Stimulated activated naive B cell treated with anti-CD40 and anti-IgM and Interleukin-4, amounts not matched to agents 10 μg/mL and 1 μg/mL and 100 μg/mL, for 72 hours (primary cell): ENCODE results near the gene ASH1L.
"Not testable (repeated sequence)": the region's sequence is repeated elsewhere in the genome, so short reads cannot be mapped to it uniquely, and the experiment has no call there.

ENCODE experiments used
- ATAC-seq, 2 donors: fragments of 150-1000 bp; cut with Tn5 transposase; replicated peaks; 2 replicates each; pipeline ENCODE4 v1.10.0; 2021; ENCODE audit warnings: moderate library complexity in 1 of 2
- DNase-seq: peaks from one replicate; pipeline ENCODE4 v3.0.0; 2021
- H3K27ac Mint-ChIP-seq: one replicate; pipeline ENCODE4 v1.8.0; 2022; ENCODE audit warnings: mild to moderate bottlenecking, mixed read lengths
- H3K27me3 Mint-ChIP-seq, 2 donors: one replicate each; pipeline ENCODE4 v1.8.0; 2022; ENCODE audit warnings: mixed read lengths in 2 of 2
- H3K36me3 Mint-ChIP-seq, 2 donors: one replicate each; pipeline ENCODE4 v1.8.0; 2022; ENCODE audit warnings: mixed read lengths in 2 of 2, mild to moderate bottlenecking in 1 of 2
- H3K4me1 Mint-ChIP-seq, 2 donors: one replicate each; pipeline ENCODE4 v1.8.0; 2022; ENCODE audit warnings: mixed read lengths in 2 of 2, mild to moderate bottlenecking in 1 of 2
- H3K4me3 Mint-ChIP-seq, 2 donors: one replicate each; pipeline ENCODE4 v1.8.0; 2022; ENCODE audit warnings: mild to moderate bottlenecking in 2 of 2, mixed read lengths in 2 of 2, moderate library complexity in 1 of 2
- H3K9me3 Mint-ChIP-seq, 2 donors: one replicate each; pipeline ENCODE4 v1.8.0; 2022; ENCODE audit warnings: mixed read lengths in 2 of 2, mild to moderate bottlenecking in 1 of 2

The ASH1L gene

GRCh38 chr1:155493595-155493994, 69.0 kb downstream of the ASH1L start:
- Mint-ChIP-seq H3K4me1 (peaks cover 18 to 30% of the 10 kb centered on the region in 2 donors), H3K36me3 (peaks cover 3 to 24% of the 10 kb centered on the region in 2 donors)
- not testable (repeated sequence) for H3K27ac Mint-ChIP-seq, H3K4me3 Mint-ChIP-seq, DNase-seq, ATAC-seq, H3K9me3 Mint-ChIP-seq, H3K27me3 Mint-ChIP-seq

- Mint-ChIP-seq H3K36me3 (peaks cover 6 to 11% of the 10 kb centered on the region in 2 donors), H3K4me1 (peaks cover 10 to 11% of the 10 kb centered on the region in 2 donors)
- not testable (repeated sequence) for DNase-seq, H3K4me3 Mint-ChIP-seq, ATAC-seq, H3K27me3 Mint-ChIP-seq, H3K27ac Mint-ChIP-seq, H3K9me3 Mint-ChIP-seq
These were observed 74.2 kb downstream of the ASH1L start for GRCh38 chr1:155488419-155488818.

GRCh38 chr1:155487541-155487940, 75.1 kb downstream of the ASH1L start:
- no peak for ATAC-seq
- H3K27me3 Mint-ChIP-seq, result no peaks in the 10 kb centered on the region

GRCh38 chr1:155486952-155487351, 75.7 kb downstream of the ASH1L start:
- ATAC-seq, H3K9me3 Mint-ChIP-seq, H3K4me3 Mint-ChIP-seq, H3K27ac Mint-ChIP-seq, H3K27me3 Mint-ChIP-seq, DNase-seq: not testable (repeated sequence)
- Mint-ChIP-seq H3K36me3 (peaks cover 8 to 14% of the 10 kb centered on the region in 2 donors), H3K4me1 (peaks cover 9 to 11% of the 10 kb centered on the region in 2 donors)

More at GRCh38 chr1:155487541-155487940, 75.1 kb downstream of the ASH1L start:
- peaks cover 9 to 11% of the 10 kb centered on the region in 2 donors for H3K4me1 Mint-ChIP-seq
- no peak overlapping the region for H3K27ac Mint-ChIP-seq
- no peak for DNase-seq
- H3K4me3 Mint-ChIP-seq, result no peak overlapping the region
- H3K9me3 Mint-ChIP-seq, result no peaks in the 10 kb centered on the region
- H3K36me3 Mint-ChIP-seq, result peaks cover 6 to 11% of the 10 kb centered on the region in 2 donors

- Mint-ChIP-seq H3K9me3 (no peaks in the 10 kb centered on the region), H3K4me1 (peaks cover 9 to 12% of the 10 kb centered on the region in 2 donors), H3K27me3 (no peaks in the 10 kb centered on the region), H3K27ac (peak overlapping the region; percentile 65), H3K36me3 (peaks cover 15 to 21% of the 10 kb centered on the region in 2 donors), H3K4me3 (peak overlapping the region in 1 of 2 donors; percentile 26)
- no peak for DNase-seq
- ATAC-seq, result peak; percentile 77 to 78
These were observed 76.7 kb downstream of the ASH1L start for GRCh38 chr1:155485945-155486344.

GRCh38 chr1:155485222-155485621, 77.4 kb downstream of the ASH1L start:
- H3K36me3 Mint-ChIP-seq, result peaks cover 18 to 19% of the 10 kb centered on the region in 2 donors
- H3K4me1 Mint-ChIP-seq, result peaks cover 8 to 19% of the 10 kb centered on the region in 2 donors
- H3K27me3 Mint-ChIP-seq, result no peaks in the 10 kb centered on the region
- no peak overlapping the region for H3K4me3 Mint-ChIP-seq
- H3K9me3 Mint-ChIP-seq, result no peaks in the 10 kb centered on the region
- H3K27ac Mint-ChIP-seq, result no peak overlapping the region
- DNase-seq (no peak), ATAC-seq (no peak)

- H3K4me3 Mint-ChIP-seq, result no peak overlapping the region
- ATAC-seq (no peak), DNase-seq (no peak)
- H3K36me3 Mint-ChIP-seq, result peaks cover 38 to 42% of the 10 kb centered on the region in 2 donors
- H3K4me1 Mint-ChIP-seq, result peaks cover 26 to 42% of the 10 kb centered on the region in 2 donors
- no peaks in the 10 kb centered on the region for H3K9me3 Mint-ChIP-seq
- H3K27ac Mint-ChIP-seq, result peak overlapping the region; percentile 62
- H3K27me3 Mint-ChIP-seq, result no peaks in the 10 kb centered on the region
These were observed 80.8 kb downstream of the ASH1L start for GRCh38 chr1:155481741-155482241.

GRCh38 chr1:155479205-155479604, 83.4 kb downstream of the ASH1L start:
- DNase-seq (no peak), ATAC-seq (peak; percentile 23 to 29)
- H3K4me1 Mint-ChIP-seq, result peaks cover 24 to 39% of the 10 kb centered on the region in 2 donors
- peaks cover 43 to 53% of the 10 kb centered on the region in 2 donors for H3K36me3 Mint-ChIP-seq
- no peaks in the 10 kb centered on the region for H3K27me3 Mint-ChIP-seq
- no peak overlapping the region for H3K4me3 Mint-ChIP-seq
- H3K9me3 Mint-ChIP-seq, result no peaks in the 10 kb centered on the region
- no peak overlapping the region for H3K27ac Mint-ChIP-seq

- DNase-seq (no peak), ATAC-seq (no peak)
- Mint-ChIP-seq H3K27ac (peak overlapping the region; percentile 4), H3K9me3 (no peaks in the 10 kb centered on the region), H3K4me1 (peaks cover 25 to 39% of the 10 kb centered on the region in 2 donors), H3K27me3 (no peaks in the 10 kb centered on the region), H3K36me3 (peaks cover 43 to 53% of the 10 kb centered on the region in 2 donors), H3K4me3 (no peak overlapping the region)
These were observed 84.2 kb downstream of the ASH1L start for GRCh38 chr1:155478270-155478852.

- Mint-ChIP-seq H3K27ac (no peak overlapping the region), H3K4me1 (peaks cover 23 to 28% of the 10 kb centered on the region in 2 donors)
These were observed 88.5 kb downstream of the ASH1L start for GRCh38 chr1:155474146-155474545.

GRCh38 chr1:155473151-155473821, 89.3 kb downstream of the ASH1L start:
- H3K27me3 Mint-ChIP-seq, result no peaks in the 10 kb centered on the region
- no peak for DNase-seq
- H3K27ac Mint-ChIP-seq, result no peak overlapping the region
- ATAC-seq, result no peak
- H3K4me3 Mint-ChIP-seq, result no peak overlapping the region
- peaks cover 2 to 6% of the 10 kb centered on the region in 2 donors for H3K9me3 Mint-ChIP-seq
- peaks cover 19 to 20% of the 10 kb centered on the region in 2 donors for H3K4me1 Mint-ChIP-seq
- peaks cover 26 to 54% of the 10 kb centered on the region in 2 donors for H3K36me3 Mint-ChIP-seq

More at GRCh38 chr1:155474146-155474545, 88.5 kb downstream of the ASH1L start:
- no peaks in the 10 kb centered on the region for H3K27me3 Mint-ChIP-seq
- peaks cover 2 to 6% of the 10 kb centered on the region in 2 donors for H3K9me3 Mint-ChIP-seq
- DNase-seq (no peak), ATAC-seq (no peak)
- H3K4me3 Mint-ChIP-seq, result no peak overlapping the region
- H3K36me3 Mint-ChIP-seq, result peaks cover 33 to 59% of the 10 kb centered on the region in 2 donors

GRCh38 chr1:155472491-155473083, 90.0 kb downstream of the ASH1L start:
- H3K4me3 Mint-ChIP-seq, result no peak overlapping the region
- peaks cover 2 to 6% of the 10 kb centered on the region in 2 donors for H3K9me3 Mint-ChIP-seq
- no peaks in the 10 kb centered on the region for H3K27me3 Mint-ChIP-seq
- H3K27ac Mint-ChIP-seq, result peak overlapping the region; percentile 25
- DNase-seq, result no peak
- peaks cover 16 to 17% of the 10 kb centered on the region in 2 donors for H3K4me1 Mint-ChIP-seq
- H3K36me3 Mint-ChIP-seq, result peaks cover 23 to 49% of the 10 kb centered on the region in 2 donors
- no peak for ATAC-seq

- peaks cover 19% of the 10 kb centered on the region in 2 donors for H3K4me1 Mint-ChIP-seq
- peaks cover 2 to 6% of the 10 kb centered on the region in 2 donors for H3K9me3 Mint-ChIP-seq
- no peak for ATAC-seq
- no peak overlapping the region for H3K4me3 Mint-ChIP-seq
- H3K27me3 Mint-ChIP-seq, result no peaks in the 10 kb centered on the region
- peaks cover 23 to 49% of the 10 kb centered on the region in 2 donors for H3K36me3 Mint-ChIP-seq
- no peak for DNase-seq
- no peak overlapping the region for H3K27ac Mint-ChIP-seq
These were observed 90.7 kb downstream of the ASH1L start for GRCh38 chr1:155471891-155472290.

- Mint-ChIP-seq H3K9me3 (peaks cover 2 to 6% of the 10 kb centered on the region in 2 donors), H3K27me3 (no peaks in the 10 kb centered on the region), H3K36me3 (peaks cover 23 to 53% of the 10 kb centered on the region in 2 donors), H3K27ac (no peak overlapping the region), H3K4me3 (no peak overlapping the region), H3K4me1 (peaks cover 23 to 28% of the 10 kb centered on the region in 2 donors)
- no peak for ATAC-seq
- DNase-seq, result no peak
These were observed 91.6 kb downstream of the ASH1L start for GRCh38 chr1:155471026-155471425.
